HCT116 (cell line): Measurements from ENCODE around the gene FOXRED1.

ENCODE experiments used
- ATF3 ChIP-seq: IDR thresholded peaks from 2 replicates; pipeline ENCODE4 v1.6.1; 2012
- CTCF ChIP-seq, 3 experiments: fragments of 200-600 bp in 1 of 3; sonication (generic) in 1 of 3; IDR thresholded peaks in 2 of 3; conservative IDR thresholded peaks in 1 of 3; 2 replicates each; pipeline ENCODE4 v1.5.1; 2012 to 2017; ENCODE audit warnings: low read depth in 2 of 3, low read length in 2 of 3, antibody characterized with exemption in 1 of 3, borderline replicate concordance in 1 of 3, control low read depth in 1 of 3, mild to moderate bottlenecking in 1 of 3, mixed read lengths in 1 of 3, mixed run types in 1 of 3, moderate library complexity in 1 of 3; ENCODE audit not compliant: insufficient read depth in 1 of 3
- EGR1 ChIP-seq: IDR thresholded peaks from 2 replicates; pipeline ENCODE4 v1.6.1; 2012; ENCODE audit warnings: low read depth
- ELF1 ChIP-seq: IDR thresholded peaks from 2 replicates; pipeline ENCODE4 v1.6.1; 2012; ENCODE audit warnings: low read depth, borderline replicate concordance
- POLR2A ChIP-seq: IDR thresholded peaks from 2 replicates; pipeline ENCODE4 v1.7.0; 2011; ENCODE audit warnings: borderline replicate concordance; ENCODE audit not compliant: insufficient read depth, insufficient read length; ENCODE audit errors: extremely low read depth
- RAD21 ChIP-seq: IDR thresholded peaks from 2 replicates; pipeline ENCODE4 v1.6.1; 2012; ENCODE audit warnings: low read depth, mild to moderate bottlenecking
- YY1 ChIP-seq: IDR thresholded peaks from 2 replicates; pipeline ENCODE4 v1.6.1; 2011; ENCODE audit warnings: low read length, low read depth, moderate library complexity, mild to moderate bottlenecking; ENCODE audit not compliant: insufficient replicate concordance; ENCODE audit errors: extremely low read depth

- no peak for TF ChIP-seq POLR2A
- TF ChIP-seq CTCF (IDR thresholded peaks at IDR 0.05 in 2 of 3, conservative IDR thresholded peaks at IDR 0.05 in 1 of 3; ENCODE audit: borderline replicate concordance in 1 of 3, insufficient read depth in 1 of 3, low read depth in 2 of 3, low read length in 2 of 3), result no peak
- TF ChIP-seq YY1, result no peak
- no peak for TF ChIP-seq ATF3
- TF ChIP-seq EGR1, result no peak
- TF ChIP-seq RAD21, result no peak
- no peak for TF ChIP-seq ELF1
Measured at GRCh38 chr11:126318574-126319373, 49.8 kb downstream of the FOXRED1 start.
